Retinal pigment epithelial cell (primary cell): ENCODE results near the gene AP1B1.
A peak's percentile ranks its signal among the peaks of the same experiment; 100 is the strongest.
"Not testable (repeated sequence)": the region's sequence is repeated elsewhere in the genome, so short reads cannot be mapped to it uniquely, and the experiment has no call there.

Experiments
- DNase-seq: peaks from one replicate; pipeline ENCODE4 v3.0.0-alpha.2; 2010; ENCODE audit warnings: low read depth
- H3K4me3 ChIP-seq: 2 replicates; pipeline ENCODE4 v1.5.1; 2011; ENCODE audit warnings: mild to moderate bottlenecking, low read length, control low read depth, moderate library complexity
- TF ChIP-seq, protein P1 (sequence below): conservative IDR thresholded peaks from 2 replicates; pipeline ENCODE4 v1.5.1; 2011; ENCODE audit warnings: low read depth, low read length, control low read depth, inconsistent platforms

Gene AP1B1

DNA sequence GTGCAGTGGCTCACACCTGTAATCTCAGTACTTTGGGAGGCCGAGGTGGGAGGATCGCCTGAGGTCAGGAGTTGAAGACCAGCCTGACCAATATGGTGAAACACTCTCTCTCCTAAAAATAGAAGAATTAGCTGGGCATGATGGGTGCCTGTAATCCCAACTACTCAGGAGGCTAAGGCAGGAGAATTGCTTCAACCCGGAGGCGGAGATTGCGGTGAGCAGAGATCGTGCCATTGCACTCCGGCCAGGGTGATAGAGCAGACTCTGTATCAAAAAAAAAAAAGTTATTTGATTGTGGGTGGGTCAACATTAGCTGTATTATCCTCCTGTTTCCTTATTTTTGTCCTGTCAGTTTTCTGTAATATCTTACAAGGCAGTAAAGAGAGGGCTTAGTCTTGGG, 38.1 kb upstream of the AP1B1 start:
- H3K4me3 ChIP-seq, result no peak overlapping the region
- no peak for DNase-seq
- TF ChIP-seq, protein P1, sequence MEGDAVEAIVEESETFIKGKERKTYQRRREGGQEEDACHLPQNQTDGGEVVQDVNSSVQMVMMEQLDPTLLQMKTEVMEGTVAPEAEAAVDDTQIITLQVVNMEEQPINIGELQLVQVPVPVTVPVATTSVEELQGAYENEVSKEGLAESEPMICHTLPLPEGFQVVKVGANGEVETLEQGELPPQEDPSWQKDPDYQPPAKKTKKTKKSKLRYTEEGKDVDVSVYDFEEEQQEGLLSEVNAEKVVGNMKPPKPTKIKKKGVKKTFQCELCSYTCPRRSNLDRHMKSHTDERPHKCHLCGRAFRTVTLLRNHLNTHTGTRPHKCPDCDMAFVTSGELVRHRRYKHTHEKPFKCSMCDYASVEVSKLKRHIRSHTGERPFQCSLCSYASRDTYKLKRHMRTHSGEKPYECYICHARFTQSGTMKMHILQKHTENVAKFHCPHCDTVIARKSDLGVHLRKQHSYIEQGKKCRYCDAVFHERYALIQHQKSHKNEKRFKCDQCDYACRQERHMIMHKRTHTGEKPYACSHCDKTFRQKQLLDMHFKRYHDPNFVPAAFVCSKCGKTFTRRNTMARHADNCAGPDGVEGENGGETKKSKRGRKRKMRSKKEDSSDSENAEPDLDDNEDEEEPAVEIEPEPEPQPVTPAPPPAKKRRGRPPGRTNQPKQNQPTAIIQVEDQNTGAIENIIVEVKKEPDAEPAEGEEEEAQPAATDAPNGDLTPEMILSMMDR, result no peak

DNA sequence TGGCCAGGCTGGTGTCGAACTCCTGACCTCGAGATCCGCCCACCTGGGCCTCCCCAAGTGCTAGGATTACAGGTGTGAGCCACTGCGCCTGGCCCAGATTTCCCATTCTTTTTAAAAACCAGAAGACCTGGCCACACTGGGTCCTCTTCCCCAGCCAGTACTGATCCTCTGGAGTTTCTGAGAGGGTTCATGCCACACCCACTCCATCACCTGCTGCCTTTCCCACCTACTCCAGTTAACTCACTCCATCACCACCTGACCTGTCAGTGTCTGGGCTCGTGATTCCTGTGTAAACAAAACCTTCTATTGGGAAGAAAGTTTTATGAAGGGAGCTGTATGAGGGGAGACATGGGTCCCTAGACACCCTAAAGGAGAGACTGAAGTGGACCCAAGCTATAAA, 30.3 kb upstream of the AP1B1 start:
- DNase-seq, H3K4me3 ChIP-seq: not testable (repeated sequence)

DNA sequence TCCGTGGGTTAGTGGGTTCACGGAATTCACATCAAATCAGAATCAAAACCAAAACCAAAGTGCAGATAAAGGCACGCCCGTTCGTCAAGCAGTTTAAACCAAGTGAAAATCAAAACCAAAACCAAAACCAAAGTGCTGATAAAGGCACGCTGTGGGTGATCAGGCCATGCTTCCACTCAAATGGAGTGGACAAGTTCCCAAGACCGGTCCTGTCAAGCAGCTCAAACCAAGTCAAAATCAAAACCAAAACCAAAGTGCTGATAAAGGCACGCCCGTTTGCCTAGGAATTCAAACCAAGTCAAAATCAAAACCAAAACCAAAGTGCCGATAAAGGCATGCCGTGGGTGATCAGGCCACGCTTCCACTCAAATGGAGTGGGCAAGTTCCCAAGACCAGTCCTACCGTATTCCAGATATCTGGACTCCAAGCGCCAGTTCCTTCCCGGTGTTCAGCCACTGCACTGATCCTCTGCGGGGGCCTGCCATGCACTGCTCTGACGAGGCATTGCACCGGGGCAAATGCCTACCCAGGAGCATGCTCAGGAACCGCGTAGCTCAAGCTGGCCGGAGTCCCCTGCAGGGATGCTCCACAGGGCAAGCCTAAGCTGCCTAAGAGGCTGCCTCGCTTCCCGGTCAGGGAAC, 26.7 kb upstream of the AP1B1 start:
- DNase-seq, H3K4me3 ChIP-seq: not testable (repeated sequence)

DNA sequence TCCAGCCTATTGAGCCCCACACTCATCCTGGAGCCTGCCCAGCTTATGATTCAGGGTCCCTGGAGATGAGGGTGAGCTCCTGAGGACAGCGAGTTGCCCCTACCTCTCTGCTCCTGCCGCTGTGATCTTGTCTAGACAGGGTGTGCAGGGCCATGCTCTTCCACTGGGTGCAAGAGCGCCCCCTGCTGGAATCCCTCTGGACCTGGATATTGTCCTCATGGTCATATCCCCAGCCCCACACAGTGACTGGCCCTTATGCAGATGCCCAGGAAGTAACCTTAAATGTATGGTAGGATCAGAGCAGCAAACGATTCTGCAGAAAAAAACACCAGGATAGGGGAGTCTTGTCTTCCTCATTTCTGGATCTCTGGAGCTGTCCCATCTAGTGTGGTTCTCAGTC, 24.4 kb upstream of the AP1B1 start:
- not testable (repeated sequence) for DNase-seq, H3K4me3 ChIP-seq
- TF ChIP-seq, protein P1, result peak; percentile 37

DNA sequence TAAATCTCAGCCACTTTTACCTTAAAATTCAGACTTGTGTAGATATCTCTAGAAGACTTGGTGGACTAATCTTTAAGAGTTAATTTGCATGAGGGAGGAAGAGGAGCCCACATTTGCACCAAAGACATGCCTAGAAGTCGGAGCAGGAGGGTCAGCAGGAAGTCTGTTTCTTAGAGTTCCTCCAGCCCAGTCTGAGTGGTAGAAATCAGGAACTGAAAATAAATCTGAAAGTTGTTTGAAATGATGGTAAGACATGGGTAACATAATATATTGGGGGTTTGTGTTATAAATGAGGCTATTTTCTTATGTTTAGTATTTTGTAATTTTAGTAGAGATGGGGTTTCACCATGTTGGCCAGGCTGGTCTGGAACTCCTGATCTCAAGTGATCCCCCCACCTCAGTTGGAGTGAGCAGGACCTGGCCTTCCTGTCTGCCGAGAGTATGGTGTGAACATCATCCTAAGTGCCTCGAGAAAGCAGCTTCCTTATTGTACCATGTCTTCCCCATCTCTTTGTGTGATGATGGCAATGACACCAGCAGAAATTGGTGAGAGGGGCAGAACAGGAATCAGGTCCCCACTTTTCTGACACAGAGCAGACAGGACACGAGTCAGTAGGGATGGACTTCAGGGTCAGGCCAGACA, 23.3 kb upstream of the AP1B1 start:
- DNase-seq, H3K4me3 ChIP-seq: not testable (repeated sequence)

DNA sequence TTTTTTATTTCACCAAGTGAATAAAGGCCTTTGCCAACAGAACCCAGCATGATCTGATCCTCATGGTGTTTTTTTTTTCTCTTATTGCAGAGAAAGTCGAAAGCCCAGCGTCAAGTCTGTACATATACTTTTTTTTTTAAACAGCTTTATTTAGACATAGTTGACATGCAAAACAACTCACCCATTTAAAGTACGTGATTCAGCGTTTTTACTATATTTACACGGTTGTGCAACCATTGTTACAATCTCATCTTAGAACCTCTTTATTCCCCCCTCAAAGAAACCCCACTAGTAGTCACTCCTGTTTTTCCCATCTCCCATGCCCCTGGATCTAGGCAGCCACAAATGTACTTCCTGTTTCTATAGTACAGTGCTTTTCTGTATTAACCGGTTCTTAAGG, 20.6 kb upstream of the AP1B1 start:
- TF ChIP-seq, protein P1, result no peak
- DNase-seq, result no peak
- no peak overlapping the region for H3K4me3 ChIP-seq

DNA sequence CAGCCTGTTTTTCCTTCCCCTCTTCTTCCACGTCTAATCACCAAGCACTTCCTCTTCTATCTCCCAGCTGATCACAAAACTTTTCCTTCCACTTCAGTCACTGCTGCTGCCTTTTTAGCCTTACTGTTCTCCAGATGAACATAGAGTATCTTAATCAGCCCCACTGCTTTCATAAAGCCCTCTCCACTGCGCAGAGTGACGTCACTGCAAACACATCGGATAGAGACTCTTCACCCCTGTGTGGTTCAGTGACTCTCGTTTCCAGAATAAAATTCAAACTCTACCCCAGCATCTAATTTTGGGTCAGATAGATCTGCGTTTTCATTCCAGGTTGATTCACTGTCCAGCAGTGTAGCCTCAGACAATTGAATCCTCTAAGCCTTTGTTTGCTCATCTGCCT, 13.2 kb upstream of the AP1B1 start:
- not testable (repeated sequence) for H3K4me3 ChIP-seq, DNase-seq

DNA sequence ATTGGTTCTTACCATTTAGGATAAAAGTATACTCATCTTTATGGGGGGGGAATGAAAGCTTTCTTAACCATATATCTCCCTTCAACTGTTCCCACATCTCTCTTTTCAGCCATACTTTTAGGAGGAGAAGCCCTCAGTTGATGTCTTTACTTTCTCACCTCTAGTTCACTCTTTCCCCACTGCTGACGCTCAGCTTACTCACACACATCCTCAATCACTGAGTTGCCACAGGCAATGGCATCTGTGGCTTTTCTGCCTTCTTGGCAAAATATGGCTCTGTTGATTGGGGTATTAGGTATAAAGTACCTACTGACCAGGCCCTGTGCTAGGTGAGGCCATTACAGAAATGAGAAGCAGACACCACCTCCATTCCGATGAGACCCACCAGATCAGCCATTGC, 12.2 kb upstream of the AP1B1 start:
- no peak overlapping the region for H3K4me3 ChIP-seq
- no peak for DNase-seq
- TF ChIP-seq, protein P1, result no peak

DNA sequence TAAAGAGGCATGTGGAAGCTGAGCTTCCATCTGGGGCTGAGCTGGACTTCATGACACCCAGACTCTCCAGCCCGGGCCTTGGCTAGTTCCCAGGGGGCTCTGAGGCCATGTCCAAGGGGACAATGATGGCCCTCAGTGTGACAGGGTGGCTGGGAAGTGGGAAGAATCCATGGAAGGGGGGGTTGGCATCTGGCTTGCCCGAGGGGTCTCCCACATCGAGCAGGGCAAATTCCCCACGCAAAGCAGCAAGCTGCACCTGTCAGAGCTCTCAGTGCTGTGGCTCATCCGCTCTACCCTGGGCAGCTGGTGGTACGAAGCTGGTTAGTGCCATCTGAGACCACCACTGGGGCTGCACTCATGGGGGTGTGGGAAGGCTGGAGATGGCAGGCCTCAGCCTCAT, 9.4 kb upstream of the AP1B1 start:
- H3K4me3 ChIP-seq, result no peak overlapping the region
- no peak for DNase-seq
- TF ChIP-seq, protein P1, result no peak
